Neural cell (in vitro differentiated cells): ENCODE measurements around the gene CYP46A1. TPM values are rescaled to one million over a fixed set of nuclear protein-coding genes. Genes with fewer than 3 reads are reported as not detected.

Experiments used
- H2AFZ ChIP-seq: fragments of 200-600, 300-800 bp; sonication (generic), shearing (Covaris generic); 2 replicates; pipeline ENCODE4 v1.6.0; 2014; ENCODE audit warnings: low read depth, mild to moderate bottlenecking, antibody characterized with exemption, low read length, moderate library complexity
- H3F3A ChIP-seq: fragments of 200-600 bp; shearing (Covaris generic); 2 replicates; pipeline ENCODE4 v1.6.1; 2016; ENCODE audit warnings: mild to moderate bottlenecking, moderate library complexity, mixed read lengths, antibody characterized with exemption, low read length; ENCODE audit not compliant: insufficient read depth, poor library complexity, severe bottlenecking
- H3K27ac ChIP-seq: fragments of 200-600, 300-800 bp; sonication (generic), shearing (Covaris generic); 2 replicates; pipeline ENCODE4 v1.5.1; 2014; ENCODE audit warnings: mild to moderate bottlenecking, low read length, moderate library complexity
- H3K27me3 ChIP-seq: fragments of 300-800, 200-600 bp; sonication (generic), shearing (Covaris generic); 2 replicates; pipeline ENCODE4 v1.6.0; 2014; ENCODE audit warnings: mild to moderate bottlenecking, low read depth, low read length, moderate library complexity; ENCODE audit not compliant: insufficient read depth
- H3K36me3 ChIP-seq: fragments of 300-800, 200-600 bp; sonication (generic), shearing (Covaris generic); 2 replicates; pipeline ENCODE4 v1.5.1; 2014; ENCODE audit warnings: mild to moderate bottlenecking, antibody characterized with exemption, low read length, moderate library complexity; ENCODE audit not compliant: insufficient read depth
- H3K4me2 ChIP-seq: fragments of 300-800, 200-600 bp; sonication (generic), shearing (Covaris generic); 2 replicates; pipeline ENCODE4 v1.6.0; 2014; ENCODE audit warnings: mild to moderate bottlenecking, low read length
- H3K4me3 ChIP-seq: fragments of 300-800, 200-600 bp; sonication (generic), shearing (Covaris generic); 2 replicates; pipeline ENCODE4 v1.5.1; 2014; ENCODE audit warnings: mild to moderate bottlenecking, low read length, moderate library complexity
- H3K79me2 ChIP-seq: fragments of 200-600 bp; shearing (Covaris generic); replicated peaks from 2 replicates; pipeline ENCODE4 v1.6.0; 2014; ENCODE audit warnings: mild to moderate bottlenecking, low read length, moderate library complexity; ENCODE audit not compliant: insufficient read depth
- H3K9ac ChIP-seq: fragments of 300-800, 200-600 bp; sonication (generic), shearing (Covaris generic); 2 replicates; pipeline ENCODE4 v1.6.1; 2016; ENCODE audit warnings: mild to moderate bottlenecking, low read length, mixed read lengths
- H3K9me2 ChIP-seq: fragments of 200-600 bp; shearing (Covaris generic); 2 replicates; pipeline ENCODE4 v1.6.1; 2016; ENCODE audit warnings: mild to moderate bottlenecking, low read length, mixed read lengths; ENCODE audit not compliant: insufficient read depth
- H3K9me3 ChIP-seq: fragments of 200-600, 300-800 bp; sonication (generic), shearing (Covaris generic); 2 replicates; pipeline ENCODE4 v1.6.1; 2016; ENCODE audit warnings: mild to moderate bottlenecking, mixed run types, low read length, moderate library complexity, mixed read lengths
- H4K20me1 ChIP-seq: fragments of 200-600 bp; shearing (Covaris generic); 2 replicates; pipeline ENCODE4 v1.6.1; 2016; ENCODE audit warnings: mild to moderate bottlenecking, mixed run types; ENCODE audit not compliant: insufficient read depth
- CTCF ChIP-seq: fragments of 450-650 bp; IDR thresholded peaks from 2 replicates; pipeline ENCODE4 v1.5.1; 2014; ENCODE audit warnings: antibody characterized with exemption, mild to moderate bottlenecking, moderate library complexity; ENCODE audit not compliant: poor library complexity, severe bottlenecking
- EP300 ChIP-seq: fragments of 450-650 bp; conservative IDR thresholded peaks from 2 replicates; pipeline ENCODE4 v1.6.1; 2014; ENCODE audit warnings: antibody characterized with exemption, mild to moderate bottlenecking, moderate library complexity; ENCODE audit not compliant: poor library complexity, severe bottlenecking
- EZH2 ChIP-seq: fragments of 200-600, 300-800 bp; shearing (Covaris generic), sonication (generic); IDR thresholded peaks from 2 replicates; pipeline ENCODE4 v1.6.1; 2014; ENCODE audit warnings: antibody characterized with exemption, low read length, borderline replicate concordance, mild to moderate bottlenecking; ENCODE audit not compliant: insufficient read depth, poor library complexity, severe bottlenecking
- MXI1 ChIP-seq: fragments of 450-650 bp; conservative IDR thresholded peaks from 2 replicates; pipeline ENCODE4 v1.6.1; 2014; ENCODE audit warnings: antibody characterized with exemption, mild to moderate bottlenecking; ENCODE audit not compliant: poor library complexity, severe bottlenecking
- POLR2AphosphoS5 ChIP-seq: IDR thresholded peaks from 2 replicates; pipeline ENCODE4 v1.6.1; 2012
- RAD21 ChIP-seq: fragments of 450-650 bp; conservative IDR thresholded peaks from 2 replicates; pipeline ENCODE4 v1.6.1; 2014; ENCODE audit warnings: antibody characterized with exemption, mild to moderate bottlenecking, moderate library complexity
- SMC3 ChIP-seq: fragments of 450-650 bp; conservative IDR thresholded peaks from 2 replicates; pipeline ENCODE4 v1.6.1; 2014; ENCODE audit warnings: antibody characterized with exemption, mild to moderate bottlenecking, moderate library complexity; ENCODE audit not compliant: poor library complexity
- TAF1 ChIP-seq: IDR thresholded peaks from 2 replicates; pipeline ENCODE4 v1.6.1; 2012; ENCODE audit warnings: low read depth
- polyA plus RNA-seq: library from polyadenylated mRNA; depleted of rRNA; stranded (reverse); fragments of >200 nt; gene quantifications from 2 replicates; pipeline ENCODE4 v1.2.3, GENCODE V29; 2014
- TF ChIP-seq, protein P1 (sequence below): IDR thresholded peaks from 2 replicates; pipeline ENCODE4 v1.6.1; 2012; ENCODE audit warnings: borderline replicate concordance

CYP46A1 gene
- polyA plus RNA-seq, 1 donor from 2014 or later, result 5.4 TPM

DNA sequence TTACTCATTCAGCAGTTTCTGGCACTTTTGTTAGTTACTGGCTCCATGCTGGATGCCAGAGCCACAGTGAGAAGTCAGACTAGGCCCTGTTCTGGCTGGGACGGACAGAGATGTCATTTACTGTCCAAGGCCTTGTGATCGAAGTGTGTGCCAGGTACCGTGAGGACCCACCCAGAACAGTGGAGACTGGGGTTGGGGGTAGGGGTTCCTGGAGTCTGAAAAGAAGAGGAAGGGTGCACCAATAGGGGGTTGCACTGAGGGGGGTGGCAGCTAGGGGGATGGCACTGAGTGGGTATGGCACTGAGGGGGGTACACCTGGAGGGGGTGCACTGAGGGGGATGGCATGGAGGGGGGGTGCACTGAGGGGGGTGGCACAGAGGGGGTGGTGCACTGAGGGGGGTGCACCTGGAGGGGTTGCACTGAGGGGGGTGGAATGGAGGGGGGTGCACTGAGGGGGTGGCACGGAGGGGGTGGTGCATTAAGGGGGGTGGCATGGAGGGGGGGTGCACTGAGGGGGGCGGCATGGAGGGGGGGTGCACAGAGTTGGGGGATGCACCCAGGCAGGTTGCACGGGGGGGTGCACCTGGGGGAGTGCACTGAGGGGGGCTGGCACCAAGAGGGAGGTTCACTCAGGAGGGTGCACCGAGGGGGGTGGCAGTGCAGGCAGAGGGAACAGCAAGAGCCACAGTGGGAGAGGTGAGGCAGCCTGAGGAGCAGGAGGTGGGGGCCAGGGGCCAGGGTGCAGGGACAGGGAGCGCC lies 10.6 kb upstream of the CYP46A1 start:
- H3K79me2 ChIP-seq, result no peaks in the 10 kb centered on the region
- H3K27me3 ChIP-seq, result no peaks in the 10 kb centered on the region
- H3F3A ChIP-seq, result no peaks in the 10 kb centered on the region
- no peak for TF ChIP-seq POLR2AphosphoS5
- TF ChIP-seq EP300, result no peak
- TF ChIP-seq CTCF, result no peak
- no peak for TF ChIP-seq SMC3
- TF ChIP-seq, protein P1, sequence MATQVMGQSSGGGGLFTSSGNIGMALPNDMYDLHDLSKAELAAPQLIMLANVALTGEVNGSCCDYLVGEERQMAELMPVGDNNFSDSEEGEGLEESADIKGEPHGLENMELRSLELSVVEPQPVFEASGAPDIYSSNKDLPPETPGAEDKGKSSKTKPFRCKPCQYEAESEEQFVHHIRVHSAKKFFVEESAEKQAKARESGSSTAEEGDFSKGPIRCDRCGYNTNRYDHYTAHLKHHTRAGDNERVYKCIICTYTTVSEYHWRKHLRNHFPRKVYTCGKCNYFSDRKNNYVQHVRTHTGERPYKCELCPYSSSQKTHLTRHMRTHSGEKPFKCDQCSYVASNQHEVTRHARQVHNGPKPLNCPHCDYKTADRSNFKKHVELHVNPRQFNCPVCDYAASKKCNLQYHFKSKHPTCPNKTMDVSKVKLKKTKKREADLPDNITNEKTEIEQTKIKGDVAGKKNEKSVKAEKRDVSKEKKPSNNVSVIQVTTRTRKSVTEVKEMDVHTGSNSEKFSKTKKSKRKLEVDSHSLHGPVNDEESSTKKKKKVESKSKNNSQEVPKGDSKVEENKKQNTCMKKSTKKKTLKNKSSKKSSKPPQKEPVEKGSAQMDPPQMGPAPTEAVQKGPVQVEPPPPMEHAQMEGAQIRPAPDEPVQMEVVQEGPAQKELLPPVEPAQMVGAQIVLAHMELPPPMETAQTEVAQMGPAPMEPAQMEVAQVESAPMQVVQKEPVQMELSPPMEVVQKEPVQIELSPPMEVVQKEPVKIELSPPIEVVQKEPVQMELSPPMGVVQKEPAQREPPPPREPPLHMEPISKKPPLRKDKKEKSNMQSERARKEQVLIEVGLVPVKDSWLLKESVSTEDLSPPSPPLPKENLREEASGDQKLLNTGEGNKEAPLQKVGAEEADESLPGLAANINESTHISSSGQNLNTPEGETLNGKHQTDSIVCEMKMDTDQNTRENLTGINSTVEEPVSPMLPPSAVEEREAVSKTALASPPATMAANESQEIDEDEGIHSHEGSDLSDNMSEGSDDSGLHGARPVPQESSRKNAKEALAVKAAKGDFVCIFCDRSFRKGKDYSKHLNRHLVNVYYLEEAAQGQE, result no peak
- TF ChIP-seq RAD21, result no peak
- TF ChIP-seq TAF1, result no peak
- no peak for TF ChIP-seq MXI1
- no peak for TF ChIP-seq EZH2
- no peaks in the 10 kb centered on the region for H3K9me3 ChIP-seq
- no peak overlapping the region for H3K4me3 ChIP-seq
- H3K9me2 ChIP-seq, result no peaks in the 10 kb centered on the region
- no peak overlapping the region for H2AFZ ChIP-seq
- H3K4me2 ChIP-seq, result no peak overlapping the region
- H3K9ac ChIP-seq, result no peak overlapping the region
- H4K20me1 ChIP-seq, result no peaks in the 10 kb centered on the region
- H3K36me3 ChIP-seq, result no peaks in the 10 kb centered on the region
- H3K27ac ChIP-seq, result no peak overlapping the region

- no peaks in the 10 kb centered on the region for H3K9me2 ChIP-seq
- no peaks in the 10 kb centered on the region for H3F3A ChIP-seq
- H3K9me3 ChIP-seq, result no peaks in the 10 kb centered on the region
- H2AFZ ChIP-seq, result no peak overlapping the region
- H3K4me3 ChIP-seq, result no peak overlapping the region
- no peak overlapping the region for H3K4me2 ChIP-seq
- no peaks in the 10 kb centered on the region for H4K20me1 ChIP-seq
- H3K27me3 ChIP-seq, result no peaks in the 10 kb centered on the region
- no peak overlapping the region for H3K27ac ChIP-seq
- TF ChIP-seq EP300 (no peak), CTCF (no peak), EZH2 (no peak), POLR2AphosphoS5 (no peak), MXI1 (no peak), TAF1 (no peak), RAD21 (no peak), SMC3 (no peak)
- TF ChIP-seq, protein P1, result no peak
- H3K79me2 ChIP-seq, result no peaks in the 10 kb centered on the region
- H3K9ac ChIP-seq, result no peak overlapping the region
- H3K36me3 ChIP-seq, result no peaks in the 10 kb centered on the region
These were observed 9.9 kb upstream of the CYP46A1 start for GRCh38 chr14:99674064-99674650.
